Kidney (tissue), 14 donors: ENCODE results near the gene PRRT4. TPM values are rescaled to one million over a fixed set of nuclear protein-coding genes. Genes with fewer than 3 reads are reported as not detected.

Experiments used
- DNase-seq, 5 donors: peaks; one replicate each; pipeline ENCODE4 v3.0.0-alpha.2; 2013 to 2020
- FAIRE-seq: peaks from 2 replicates; lab custom pipeline; 2012; peaks lifted over from hg19 to GRCh38; lab: Jason Lieb, UNC
- H3K27ac ChIP-seq, 2 donors: one replicate each; pipeline ENCODE4 v1.7.0; 2013; ENCODE audit warnings: low read depth in 2 of 2, low read length in 2 of 2, inconsistent platforms in 1 of 2
- H3K27me3 ChIP-seq: one replicate; pipeline ENCODE4 v1.7.1; 2013; ENCODE audit warnings: low read length, inconsistent platforms; ENCODE audit not compliant: control insufficient read depth, insufficient read depth
- H3K36me3 ChIP-seq, 3 donors: one replicate each; pipeline versions ENCODE4 v1.7.0 to v1.7.1; 2013; ENCODE audit warnings: low read length in 3 of 3, control low read depth in 1 of 3, inconsistent platforms in 1 of 3; ENCODE audit not compliant: insufficient read depth in 3 of 3, control insufficient read depth in 2 of 3
- H3K4me1 ChIP-seq, 3 donors: one replicate each; pipeline versions ENCODE4 v1.7.0 to v1.7.1; 2013; ENCODE audit warnings: low read length in 3 of 3, inconsistent platforms in 1 of 3, low read depth in 1 of 3; ENCODE audit not compliant: control insufficient read depth in 2 of 3, insufficient read depth in 2 of 3
- H3K4me3 ChIP-seq, 3 donors: one replicate each; pipeline versions ENCODE4 v1.7.0 to v1.8.1; 2013; ENCODE audit warnings: low read length in 3 of 3, control low read depth in 1 of 3, inconsistent platforms in 1 of 3
- H3K9ac ChIP-seq, 3 donors: one replicate each; pipeline versions ENCODE4 v1.7.0 to v1.7.1; 2013; ENCODE audit warnings: low read length in 3 of 3, control low read depth in 1 of 3, inconsistent platforms in 1 of 3
- H3K9me3 ChIP-seq, 3 donors: one replicate each; pipeline versions ENCODE4 v1.7.0 to v1.7.1; 2013; ENCODE audit warnings: low read length in 3 of 3, control low read depth in 1 of 3, inconsistent platforms in 1 of 3; ENCODE audit not compliant: control insufficient read depth in 2 of 3, insufficient read depth in 1 of 3
- intact Hi-C: fragments of 100-400 bp; cut with DNase I; formaldehyde crosslinking; loops from one replicate; pipeline ENCODE4 v1.11.1; 2022
- polyA plus RNA-seq: library from polyadenylated mRNA; stranded (reverse); fragments of 350-450 nt; fragmentation: Illumina TruSeq; extraction: RNeasy Lipid Tissue Mini Kit (QIAGEN cat#74804); gene quantifications from one replicate; pipeline ENCODE4 v1.2.3, GENCODE V29; 2014; ENCODE audit warnings: low read depth, low replicate concordance; ENCODE audit not compliant: insufficient read depth
- total RNA-seq: library from RNA; stranded (reverse); fragmentation: NEBNext Ultra II Directional; extraction: Animal tissue kit (Norgen Biotek cat#: 25700); gene quantifications from one replicate; pipeline ENCODE4 v1.2.1, GENCODE V29; 2021
- TF ChIP-seq, protein P1 (sequence below): IDR thresholded peaks from 3 replicates; pipeline ENCODE4 v1.5.1; 2012; ENCODE audit warnings: mild to moderate bottlenecking, moderate library complexity, borderline replicate concordance; ENCODE audit not compliant: insufficient read depth; ENCODE audit errors: extremely low read depth
- donor health status: control.
- donor health status: control.
- donor health status: control.
- donor health status: control.
- donor health status: control.
- donor health status: DM: yes; HTN: yes; CAD: no.
- donor health status: Normal renal cell carcinoma (clear cell type).

PRRT4 gene
- total and polyA plus RNA-seq, 2 donors from 2014 or later, result not detected

DNA sequence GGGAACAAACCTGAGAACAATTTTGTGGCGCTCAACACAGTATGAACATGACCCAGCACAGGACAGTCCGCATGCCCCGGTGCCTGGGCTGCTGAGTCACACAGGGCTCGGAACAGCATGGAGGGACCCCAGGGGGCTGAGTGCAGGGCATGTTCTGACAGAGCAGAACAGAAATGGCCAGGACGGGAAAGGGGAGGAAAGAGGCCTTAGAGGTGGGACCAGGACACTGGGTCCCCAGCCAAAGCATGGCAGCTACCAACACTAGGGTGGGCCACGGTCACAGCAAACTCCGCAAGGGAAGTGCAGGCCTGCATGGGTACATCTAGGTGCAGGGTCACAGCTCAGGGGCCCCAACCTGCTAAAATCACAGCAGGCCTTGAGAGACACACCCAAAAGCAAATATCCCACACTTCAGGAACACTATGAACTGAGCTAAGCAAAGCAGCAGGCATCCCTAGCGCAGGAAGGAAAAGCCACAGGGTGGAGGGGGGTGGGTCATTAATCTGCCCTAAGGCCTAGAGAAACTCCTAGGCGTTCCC lies 42.7 kb upstream of the PRRT4 start:
- Histone ChIP-seq H3K36me3 (peaks cover 0 to 9% (median 0%) of the 10 kb centered on the region in 3 donors), H3K9me3 (no peaks in the 10 kb centered on the region), H3K27ac (no peak overlapping the region), H3K4me3 (no peak overlapping the region), H3K4me1 (peaks cover 0 to 23% (median 0%) of the 10 kb centered on the region in 3 donors), H3K27me3 (no peaks in the 10 kb centered on the region), H3K9ac (no peak overlapping the region)
- DNase-seq (no peak), FAIRE-seq (no peak)
- TF ChIP-seq, protein P1, sequence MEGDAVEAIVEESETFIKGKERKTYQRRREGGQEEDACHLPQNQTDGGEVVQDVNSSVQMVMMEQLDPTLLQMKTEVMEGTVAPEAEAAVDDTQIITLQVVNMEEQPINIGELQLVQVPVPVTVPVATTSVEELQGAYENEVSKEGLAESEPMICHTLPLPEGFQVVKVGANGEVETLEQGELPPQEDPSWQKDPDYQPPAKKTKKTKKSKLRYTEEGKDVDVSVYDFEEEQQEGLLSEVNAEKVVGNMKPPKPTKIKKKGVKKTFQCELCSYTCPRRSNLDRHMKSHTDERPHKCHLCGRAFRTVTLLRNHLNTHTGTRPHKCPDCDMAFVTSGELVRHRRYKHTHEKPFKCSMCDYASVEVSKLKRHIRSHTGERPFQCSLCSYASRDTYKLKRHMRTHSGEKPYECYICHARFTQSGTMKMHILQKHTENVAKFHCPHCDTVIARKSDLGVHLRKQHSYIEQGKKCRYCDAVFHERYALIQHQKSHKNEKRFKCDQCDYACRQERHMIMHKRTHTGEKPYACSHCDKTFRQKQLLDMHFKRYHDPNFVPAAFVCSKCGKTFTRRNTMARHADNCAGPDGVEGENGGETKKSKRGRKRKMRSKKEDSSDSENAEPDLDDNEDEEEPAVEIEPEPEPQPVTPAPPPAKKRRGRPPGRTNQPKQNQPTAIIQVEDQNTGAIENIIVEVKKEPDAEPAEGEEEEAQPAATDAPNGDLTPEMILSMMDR, result no peak
- intact Hi-C loops, result no loop called here

DNA sequence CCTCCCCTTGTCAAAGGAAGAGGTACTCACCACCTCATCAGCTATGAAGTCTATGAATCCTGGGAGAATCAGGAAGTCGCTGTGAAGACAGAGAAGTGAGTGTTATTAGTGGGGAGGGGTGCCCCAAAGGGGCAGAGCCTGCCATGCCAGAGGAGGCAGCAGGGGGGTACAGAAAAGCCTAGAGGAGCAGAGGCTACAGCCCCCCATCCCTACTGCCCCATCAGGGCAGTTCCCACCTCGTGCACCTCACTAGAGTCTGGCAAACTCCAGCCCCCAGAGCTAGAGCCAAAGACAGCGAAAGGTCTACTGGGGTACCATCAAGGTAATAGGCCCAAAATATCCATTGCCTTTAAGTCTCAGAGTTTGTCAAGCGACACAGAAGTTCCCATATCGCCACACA lies 42.2 kb upstream of the PRRT4 start:
- Histone ChIP-seq H3K4me1 (peaks cover 0 to 18% (median 0%) of the 10 kb centered on the region in 3 donors), H3K27me3 (no peaks in the 10 kb centered on the region), H3K4me3 (no peak overlapping the region), H3K36me3 (peaks cover 0 to 9% (median 0%) of the 10 kb centered on the region in 3 donors), H3K9me3 (no peaks in the 10 kb centered on the region), H3K9ac (no peak overlapping the region), H3K27ac (no peak overlapping the region)
- intact Hi-C loops, result no loop called here
- TF ChIP-seq, protein P1, result no peak
- DNase-seq (no peak), FAIRE-seq (no peak)

DNA sequence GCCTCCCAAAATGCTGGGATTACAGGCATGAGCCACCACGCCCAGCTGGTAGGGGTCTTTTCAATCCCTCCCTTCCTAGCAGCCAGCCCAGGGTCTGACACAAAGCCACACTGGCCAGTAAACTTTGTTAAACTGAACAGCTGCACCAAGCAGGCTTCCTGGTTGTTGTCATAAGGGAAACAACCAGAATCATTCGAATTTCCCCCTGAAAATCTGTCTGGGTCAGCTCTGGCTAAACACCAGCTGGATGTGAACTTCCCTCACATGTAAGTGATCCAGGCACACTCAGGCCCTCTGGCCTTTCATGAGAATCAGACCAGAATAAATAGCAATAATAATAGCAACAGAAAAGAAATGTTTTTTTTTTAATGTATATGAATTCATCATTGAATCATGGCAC lies 40.9 kb upstream of the PRRT4 start:
- H3K27ac ChIP-seq, result no peak overlapping the region
- peaks cover 0 to 8% (median 0%) of the 10 kb centered on the region in 3 donors for H3K4me1 ChIP-seq
- no peak for DNase-seq
- peaks cover 2 to 9% (median 2%) of the 10 kb centered on the region in 3 donors for H3K36me3 ChIP-seq
- no peak for FAIRE-seq
- H3K9me3 ChIP-seq, result no peaks in the 10 kb centered on the region
- intact Hi-C loops, result no loop called here
- no peak overlapping the region for H3K4me3 ChIP-seq
- TF ChIP-seq, protein P1, result no peak
- H3K9ac ChIP-seq, result no peak overlapping the region
- H3K27me3 ChIP-seq, result no peaks in the 10 kb centered on the region

DNA sequence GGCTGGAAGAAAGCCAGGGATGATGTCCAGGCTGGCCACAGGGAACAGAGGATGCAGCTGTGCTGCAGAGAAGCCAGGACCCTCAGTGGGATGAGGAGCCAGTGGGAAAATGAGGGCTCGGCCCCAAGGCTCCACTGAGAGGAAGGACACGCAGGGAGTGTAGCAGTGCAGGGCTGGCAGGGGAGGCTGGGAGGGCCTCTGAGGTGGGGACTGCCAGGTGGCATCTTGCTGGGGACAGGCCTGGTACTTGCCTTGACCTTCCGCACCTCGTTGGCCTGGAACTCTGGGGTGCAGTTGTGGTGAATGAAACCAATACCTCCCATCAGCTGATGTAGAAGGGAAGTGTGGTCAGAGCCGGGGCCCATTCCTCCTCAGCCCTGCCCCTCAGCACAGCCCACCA lies 39.1 kb upstream of the PRRT4 start:
- TF ChIP-seq, protein P1, result no peak
- Histone ChIP-seq H3K9me3 (no peaks in the 10 kb centered on the region), H3K4me1 (peaks cover 0 to 8% (median 0%) of the 10 kb centered on the region in 3 donors), H3K4me3 (no peak overlapping the region), H3K36me3 (peaks cover 2 to 9% (median 4%) of the 10 kb centered on the region in 3 donors), H3K27me3 (no peaks in the 10 kb centered on the region), H3K27ac (no peak overlapping the region), H3K9ac (no peak overlapping the region)
- no peak for DNase-seq
- no peak for FAIRE-seq
- intact Hi-C loops, result no loop called here
